A673 (cell line): ENCODE measurements around the gene ARPC1B. TPM values are rescaled to one million over a fixed set of nuclear protein-coding genes. Genes with fewer than 3 reads are reported as not detected.

Experiments used
- BruUV-seq: library from RNA; stranded (reverse); fragments of 400-500 nt; replicated peaks from 2 replicates; lab custom pipeline; 2021; lab: Mats Ljungman, UMichigan
- CTCF ChIA-PET: fragments of 300-600 bp; sonication (Branson Sonifier 250); formaldehyde crosslinking; loops from one replicate; lab custom pipeline; 2022; ENCODE audit warnings: antibody characterized with exemption; lab: Charles Lee
- POLR2A ChIA-PET: fragments of 300-600 bp; sonication (Branson Sonifier 250); formaldehyde crosslinking; loops from one replicate; lab custom pipeline; 2022; ENCODE audit warnings: antibody characterized with exemption; ENCODE audit not compliant: low non-redundant PET; lab: Charles Lee
- DNase-seq: peaks from one replicate; pipeline ENCODE4 v3.0.0-alpha.2; 2015; ENCODE audit warnings: low spot score
- H3K27ac ChIP-seq: fragments of 200-600 bp; sonication (generic); 2 replicates; pipeline ENCODE4 v1.5.1; 2016; ENCODE audit warnings: mixed run types, low read depth, mild to moderate bottlenecking, mixed read lengths, antibody characterized with exemption, low read length; ENCODE audit not compliant: poor library complexity, severe bottlenecking
- H3K27me3 ChIP-seq: fragments of 200-600 bp; sonication (generic); replicated peaks from 2 replicates; pipeline ENCODE4 v1.6.1; 2017; ENCODE audit warnings: mixed run types, low read depth, mild to moderate bottlenecking, mixed read lengths, antibody characterized with exemption, low read length; ENCODE audit not compliant: insufficient read depth, poor library complexity
- H3K36me3 ChIP-seq: fragments of 200-600 bp; sonication (generic); 2 replicates; pipeline ENCODE4 v1.6.1; 2016; ENCODE audit warnings: mixed run types, mild to moderate bottlenecking, mixed read lengths, antibody characterized with exemption, low read length; ENCODE audit not compliant: insufficient read depth, poor library complexity, severe bottlenecking
- H3K4me1 ChIP-seq: fragments of 200-600 bp; sonication (generic); 2 replicates; pipeline ENCODE4 v1.6.1; 2017; ENCODE audit warnings: mixed run types, mild to moderate bottlenecking, mixed read lengths, antibody characterized with exemption, low read length; ENCODE audit not compliant: insufficient read depth, poor library complexity, severe bottlenecking
- H3K4me3 ChIP-seq: fragments of 200-600 bp; sonication (generic); 2 replicates; pipeline ENCODE4 v1.5.1; 2016; ENCODE audit warnings: low read depth, mixed run types, mild to moderate bottlenecking, mixed read lengths, low read length; ENCODE audit not compliant: poor library complexity, severe bottlenecking
- H3K9me3 ChIP-seq: fragments of 200-600 bp; sonication (generic); 2 replicates; pipeline ENCODE4 v1.6.1; 2016; ENCODE audit warnings: mixed run types, low read depth, mild to moderate bottlenecking, mixed read lengths, antibody characterized with exemption, low read length; ENCODE audit not compliant: poor library complexity, severe bottlenecking
- CTCF ChIP-seq: fragments of 300-800, 200-600 bp; sonication (generic); conservative IDR thresholded peaks from 2 replicates; pipeline ENCODE4 v1.5.1; 2017; ENCODE audit warnings: low read depth, mild to moderate bottlenecking, antibody characterized with exemption, low read length, moderate library complexity, mixed read lengths
- EZH2 ChIP-seq: fragments of 200-600 bp; sonication (generic); IDR thresholded peaks from 2 replicates; pipeline ENCODE4 v1.6.1; 2017; ENCODE audit warnings: borderline replicate concordance, low read depth, mild to moderate bottlenecking, mixed read lengths, antibody characterized with exemption, low read length; ENCODE audit not compliant: poor library complexity, severe bottlenecking
- intact Hi-C: fragments of 100-400 bp; cut with micrococcal nuclease; formaldehyde crosslinking; loops from one replicate; pipeline ENCODE4 v1.10.0; 2022; ENCODE audit not compliant: unreplicated experiment
- total RNA-seq: library from RNA; stranded (reverse); gene quantifications from 2 replicates; pipeline ENCODE4 v1.2.3, GENCODE V29; 2021

ARPC1B gene
- total RNA-seq, 1 experiment from 2014 or later: 29.9 TPM

- Histone ChIP-seq H3K9me3 (no peaks in the 10 kb centered on the region), H3K27ac (no peak overlapping the region), H3K4me1 (peaks cover 4% of the 10 kb centered on the region), H3K36me3 (peaks cover 33% of the 10 kb centered on the region), H3K4me3 (no peak overlapping the region), H3K27me3 (no peaks in the 10 kb centered on the region)
- intact Hi-C loops: no loop called here
- no TSS peak for BruUV-seq
- POLR2A ChIA-PET: no interaction called here
- no peak for DNase-seq
- CTCF ChIA-PET: no interaction called here
- TF ChIP-seq CTCF (no peak), EZH2 (no peak)
These were observed 19.6 kb downstream of the ARPC1B start for GRCh38 chr7:99394188-99394502.

DNA sequence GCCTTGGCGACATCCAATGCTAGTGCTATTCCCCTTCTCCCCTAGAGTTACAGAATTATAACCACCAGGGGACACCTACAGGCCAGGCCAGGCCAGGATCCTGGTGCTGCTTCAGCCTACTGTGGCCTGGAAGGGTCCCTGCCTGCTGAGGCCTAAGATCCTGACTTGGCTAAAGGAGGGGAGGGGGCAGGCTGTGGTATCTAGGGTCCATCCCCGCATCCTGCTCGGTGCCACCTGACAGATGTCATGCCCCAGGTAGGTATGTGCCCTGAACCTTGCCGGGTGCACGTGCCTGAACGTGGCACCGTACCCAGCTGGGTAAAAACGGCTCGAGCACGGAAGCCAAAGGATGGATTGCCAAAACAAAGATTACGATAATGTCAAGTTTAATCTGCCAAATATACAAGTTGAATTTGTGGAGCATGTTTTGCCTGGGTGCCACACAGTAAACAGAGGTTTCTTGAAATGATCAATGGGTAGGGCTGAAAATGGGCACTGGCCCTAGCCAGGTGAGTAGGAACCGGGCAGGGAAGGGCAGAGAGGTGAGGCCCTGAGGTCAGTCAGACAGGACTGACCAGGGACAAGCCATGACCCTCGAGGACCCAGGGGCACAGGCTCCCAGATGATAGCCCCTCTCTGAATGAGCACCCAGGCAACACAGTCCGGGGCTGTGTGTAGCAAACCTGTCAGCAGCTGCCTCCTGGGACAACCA lies 21.2 kb downstream of the ARPC1B start:
- BruUV-seq: TSS peak; percentile 98
- H3K36me3 ChIP-seq: peaks cover 45% of the 10 kb centered on the region
- no peaks in the 10 kb centered on the region for H3K9me3 ChIP-seq
- no peaks in the 10 kb centered on the region for H3K27me3 ChIP-seq
- ChIA-PET POLR2A (no interaction called here), CTCF (no interaction called here)
- intact Hi-C loops: no loop called here
- H3K4me3 ChIP-seq: no peak overlapping the region
- no peak for DNase-seq
- TF ChIP-seq EZH2: no peak
- TF ChIP-seq CTCF: no peak
- H3K27ac ChIP-seq: no peak overlapping the region
- H3K4me1 ChIP-seq: peaks cover 4% of the 10 kb centered on the region

GRCh38 chr7:99396418-99397296 lies 22.1 kb downstream of the ARPC1B start:
- intact Hi-C loops: no loop called here
- CTCF ChIA-PET: no interaction called here
- DNase-seq: no peak
- TF ChIP-seq CTCF (no peak), EZH2 (no peak)
- H3K4me3 ChIP-seq: no peak overlapping the region
- H3K4me1 ChIP-seq: peaks cover 4% of the 10 kb centered on the region
- peaks cover 50% of the 10 kb centered on the region for H3K36me3 ChIP-seq
- H3K27me3 ChIP-seq: no peaks in the 10 kb centered on the region
- BruUV-seq: no TSS peak
- POLR2A ChIA-PET: no interaction called here
- H3K9me3 ChIP-seq: no peaks in the 10 kb centered on the region
- no peak overlapping the region for H3K27ac ChIP-seq
